GDM1 (cell line): ENCODE measurements around the gene GIPC1.
A peak's percentile ranks its signal among the peaks of the same experiment; 100 is the strongest.

Experiments used
- DNase-seq: peaks from one replicate; lab custom pipeline; 2025; lab: John Stamatoyannopoulos, UW

Gene GIPC1

GRCh38 chr19:14434543-14435319 lies 61.2 kb downstream of the GIPC1 start:
- no peak for DNase-seq

GRCh38 chr19:14433554-14434501 lies 62.1 kb downstream of the GIPC1 start:
- DNase-seq: no peak

- DNase-seq: peak; percentile 51
Measured at GRCh38 chr19:14432791-14433553, 63.0 kb downstream of the GIPC1 start, which contains the start of gene PKN1. PKN1 (plus strand) TSS chr19:14433306; CDS start chr19:14433522, 216 bp downstream.

- DNase-seq: no peak
Measured at GRCh38 chr19:14430712-14431111, 65.2 kb downstream of the GIPC1 start.

GRCh38 chr19:14428882-14429416 lies 67.0 kb downstream of the GIPC1 start:
- no peak for DNase-seq
